Measurements from ENCODE around the gene FGR.

Gene FGR

GRCh38 chr1:27618341-27619082 is 16.5 kb downstream of the FGR start:
- no peaks in the 10 kb centered on the region for H3K27me3 Mint-ChIP-seq
- H3K27ac Mint-ChIP-seq = peak overlapping the region; percentile 85
- peaks cover 61% of the 10 kb centered on the region for H3K4me1 Mint-ChIP-seq (ENCODE audit: low read depth)
- H3K4me3 Mint-ChIP-seq = peak overlapping the region; percentile 61
- no peaks in the 10 kb centered on the region for H3K9me3 Mint-ChIP-seq
- H3K36me3 Mint-ChIP-seq (ENCODE audit: low read depth) = peaks cover 8% of the 10 kb centered on the region

GRCh38 chr1:27617420-27617819 is 17.6 kb downstream of the FGR start:
- Mint-ChIP-seq H3K27ac (no peak overlapping the region), H3K27me3 (no peaks in the 10 kb centered on the region), H3K9me3 (no peaks in the 10 kb centered on the region), H3K4me3 (no peak overlapping the region), H3K36me3 (ENCODE audit: low read depth) (peaks cover 8% of the 10 kb centered on the region), H3K4me1 (ENCODE audit: low read depth) (peaks cover 52% of the 10 kb centered on the region)

- Mint-ChIP-seq H3K27me3 (no peaks in the 10 kb centered on the region), H3K4me1 (ENCODE audit: low read depth) (peaks cover 52% of the 10 kb centered on the region), H3K27ac (no peak overlapping the region), H3K36me3 (ENCODE audit: low read depth) (peaks cover 8% of the 10 kb centered on the region), H3K9me3 (no peaks in the 10 kb centered on the region), H3K4me3 (no peak overlapping the region)
Measured at GRCh38 chr1:27616441-27616840, 18.5 kb downstream of the FGR start.

- H3K9me3 Mint-ChIP-seq = no peaks in the 10 kb centered on the region
- no peak overlapping the region for H3K27ac Mint-ChIP-seq
- H3K4me1 Mint-ChIP-seq (ENCODE audit: low read depth) = peaks cover 51% of the 10 kb centered on the region
- peaks cover 4% of the 10 kb centered on the region for H3K36me3 Mint-ChIP-seq (ENCODE audit: low read depth)
- no peaks in the 10 kb centered on the region for H3K27me3 Mint-ChIP-seq
- H3K4me3 Mint-ChIP-seq = no peak overlapping the region
Measured at GRCh38 chr1:27615346-27616192, 19.4 kb downstream of the FGR start.

- H3K36me3 Mint-ChIP-seq (ENCODE audit: low read depth) = peaks cover 4% of the 10 kb centered on the region
- H3K9me3 Mint-ChIP-seq = no peaks in the 10 kb centered on the region
- H3K4me3 Mint-ChIP-seq = no peak overlapping the region
- peaks cover 50% of the 10 kb centered on the region for H3K4me1 Mint-ChIP-seq (ENCODE audit: low read depth)
- no peaks in the 10 kb centered on the region for H3K27me3 Mint-ChIP-seq
- H3K27ac Mint-ChIP-seq = no peak overlapping the region
Measured at GRCh38 chr1:27614625-27615344, 20.2 kb downstream of the FGR start.

GRCh38 chr1:27614043-27614624 is 20.9 kb downstream of the FGR start:
- H3K36me3 Mint-ChIP-seq (ENCODE audit: low read depth) = peaks cover 4% of the 10 kb centered on the region
- H3K4me3 Mint-ChIP-seq = no peak overlapping the region
- H3K9me3 Mint-ChIP-seq = no peaks in the 10 kb centered on the region
- H3K27ac Mint-ChIP-seq = no peak overlapping the region
- no peaks in the 10 kb centered on the region for H3K27me3 Mint-ChIP-seq
- peaks cover 44% of the 10 kb centered on the region for H3K4me1 Mint-ChIP-seq (ENCODE audit: low read depth)

- peaks cover 32% of the 10 kb centered on the region for H3K4me1 Mint-ChIP-seq (ENCODE audit: low read depth)
- no peaks in the 10 kb centered on the region for H3K9me3 Mint-ChIP-seq
- no peaks in the 10 kb centered on the region for H3K36me3 Mint-ChIP-seq (ENCODE audit: low read depth)
- no peak overlapping the region for H3K27ac Mint-ChIP-seq
- H3K27me3 Mint-ChIP-seq = no peaks in the 10 kb centered on the region
- H3K4me3 Mint-ChIP-seq = no peak overlapping the region
Measured at GRCh38 chr1:27612718-27613117, 22.3 kb downstream of the FGR start.

GRCh38 chr1:27611450-27611849 is 23.5 kb downstream of the FGR start:
- Mint-ChIP-seq H3K9me3 (no peaks in the 10 kb centered on the region), H3K27me3 (no peaks in the 10 kb centered on the region), H3K36me3 (ENCODE audit: low read depth) (no peaks in the 10 kb centered on the region), H3K4me3 (no peak overlapping the region), H3K27ac (no peak overlapping the region), H3K4me1 (ENCODE audit: low read depth) (peaks cover 27% of the 10 kb centered on the region)

GRCh38 chr1:27609618-27610240 is 25.3 kb downstream of the FGR start:
- Mint-ChIP-seq H3K27me3 (no peaks in the 10 kb centered on the region), H3K9me3 (no peaks in the 10 kb centered on the region), H3K4me1 (ENCODE audit: low read depth) (peaks cover 36% of the 10 kb centered on the region), H3K36me3 (ENCODE audit: low read depth) (no peaks in the 10 kb centered on the region), H3K4me3 (no peak overlapping the region), H3K27ac (no peak overlapping the region)

GRCh38 chr1:27609210-27609555 is 25.8 kb downstream of the FGR start:
- no peak overlapping the region for H3K27ac Mint-ChIP-seq
- no peaks in the 10 kb centered on the region for H3K27me3 Mint-ChIP-seq
- peaks cover 33% of the 10 kb centered on the region for H3K4me1 Mint-ChIP-seq (ENCODE audit: low read depth)
- H3K4me3 Mint-ChIP-seq = no peak overlapping the region
- no peaks in the 10 kb centered on the region for H3K36me3 Mint-ChIP-seq (ENCODE audit: low read depth)
- H3K9me3 Mint-ChIP-seq = no peaks in the 10 kb centered on the region

GRCh38 chr1:27607239-27607804 is 27.7 kb downstream of the FGR start:
- no peaks in the 10 kb centered on the region for H3K9me3 Mint-ChIP-seq
- no peak overlapping the region for H3K4me3 Mint-ChIP-seq
- H3K36me3 Mint-ChIP-seq (ENCODE audit: low read depth) = no peaks in the 10 kb centered on the region
- no peak overlapping the region for H3K27ac Mint-ChIP-seq
- H3K27me3 Mint-ChIP-seq = no peaks in the 10 kb centered on the region
- H3K4me1 Mint-ChIP-seq (ENCODE audit: low read depth) = peaks cover 30% of the 10 kb centered on the region

GRCh38 chr1:27606708-27607238 is 28.2 kb downstream of the FGR start:
- Mint-ChIP-seq H3K27me3 (no peaks in the 10 kb centered on the region), H3K4me3 (no peak overlapping the region), H3K27ac (no peak overlapping the region), H3K4me1 (ENCODE audit: low read depth) (peaks cover 33% of the 10 kb centered on the region), H3K36me3 (ENCODE audit: low read depth) (no peaks in the 10 kb centered on the region), H3K9me3 (no peaks in the 10 kb centered on the region)

GRCh38 chr1:27605796-27606707 is 28.9 kb downstream of the FGR start:
- Mint-ChIP-seq H3K27ac (no peak overlapping the region), H3K36me3 (ENCODE audit: low read depth) (no peaks in the 10 kb centered on the region), H3K4me3 (no peak overlapping the region), H3K4me1 (ENCODE audit: low read depth) (peaks cover 32% of the 10 kb centered on the region), H3K9me3 (no peaks in the 10 kb centered on the region), H3K27me3 (no peaks in the 10 kb centered on the region)

All from stimulated activated naive CD8-positive, alpha-beta T cell treated with anti-CD3 and anti-CD28 coated beads, Interleukin-15, Interleukin-2, amounts not matched to agents 100 ng/mL and 50 ng/mL, for 24 hours (primary cell).